Measurements from ENCODE around the gene RANGAP1.

RANGAP1 gene

DNA sequence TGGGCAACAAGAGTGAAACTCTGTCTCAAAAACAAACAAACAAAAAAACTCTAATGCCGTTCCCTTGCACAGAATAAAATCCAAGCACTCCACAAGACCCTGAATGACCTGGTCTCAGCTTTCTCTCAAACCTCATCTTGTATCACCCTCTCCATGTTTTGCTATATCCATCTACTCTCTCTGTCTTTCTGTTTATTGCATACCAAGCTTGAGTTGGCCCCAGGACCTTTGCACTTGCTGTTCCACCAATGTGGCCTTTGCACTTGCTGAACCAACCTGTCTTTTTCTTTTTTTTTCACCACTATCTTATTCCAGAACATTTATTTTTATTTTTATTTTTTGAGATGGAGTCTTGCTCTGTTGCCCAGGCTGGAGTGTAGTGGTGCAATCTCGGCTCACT is 82.9 kb downstream of the RANGAP1 start (continued):
- TF ChIP-seq, protein P1, sequence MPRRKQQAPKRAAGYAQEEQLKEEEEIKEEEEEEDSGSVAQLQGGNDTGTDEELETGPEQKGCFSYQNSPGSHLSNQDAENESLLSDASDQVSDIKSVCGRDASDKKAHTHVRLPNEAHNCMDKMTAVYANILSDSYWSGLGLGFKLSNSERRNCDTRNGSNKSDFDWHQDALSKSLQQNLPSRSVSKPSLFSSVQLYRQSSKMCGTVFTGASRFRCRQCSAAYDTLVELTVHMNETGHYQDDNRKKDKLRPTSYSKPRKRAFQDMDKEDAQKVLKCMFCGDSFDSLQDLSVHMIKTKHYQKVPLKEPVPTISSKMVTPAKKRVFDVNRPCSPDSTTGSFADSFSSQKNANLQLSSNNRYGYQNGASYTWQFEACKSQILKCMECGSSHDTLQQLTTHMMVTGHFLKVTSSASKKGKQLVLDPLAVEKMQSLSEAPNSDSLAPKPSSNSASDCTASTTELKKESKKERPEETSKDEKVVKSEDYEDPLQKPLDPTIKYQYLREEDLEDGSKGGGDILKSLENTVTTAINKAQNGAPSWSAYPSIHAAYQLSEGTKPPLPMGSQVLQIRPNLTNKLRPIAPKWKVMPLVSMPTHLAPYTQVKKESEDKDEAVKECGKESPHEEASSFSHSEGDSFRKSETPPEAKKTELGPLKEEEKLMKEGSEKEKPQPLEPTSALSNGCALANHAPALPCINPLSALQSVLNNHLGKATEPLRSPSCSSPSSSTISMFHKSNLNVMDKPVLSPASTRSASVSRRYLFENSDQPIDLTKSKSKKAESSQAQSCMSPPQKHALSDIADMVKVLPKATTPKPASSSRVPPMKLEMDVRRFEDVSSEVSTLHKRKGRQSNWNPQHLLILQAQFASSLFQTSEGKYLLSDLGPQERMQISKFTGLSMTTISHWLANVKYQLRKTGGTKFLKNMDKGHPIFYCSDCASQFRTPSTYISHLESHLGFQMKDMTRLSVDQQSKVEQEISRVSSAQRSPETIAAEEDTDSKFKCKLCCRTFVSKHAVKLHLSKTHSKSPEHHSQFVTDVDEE (CRISPR knock-in tag; IDR thresholded peaks at IDR 0.05): no peak
- TF ChIP-seq ZFP3 (CRISPR knock-in tag; IDR thresholded peaks at IDR 0.05) (no peak), ZFP30 (CRISPR knock-in tag; IDR thresholded peaks at IDR 0.05) (no peak), ZNF8 (CRISPR knock-in tag; IDR thresholded peaks at IDR 0.05) (no peak)
- TF ChIP-seq, protein P2, sequence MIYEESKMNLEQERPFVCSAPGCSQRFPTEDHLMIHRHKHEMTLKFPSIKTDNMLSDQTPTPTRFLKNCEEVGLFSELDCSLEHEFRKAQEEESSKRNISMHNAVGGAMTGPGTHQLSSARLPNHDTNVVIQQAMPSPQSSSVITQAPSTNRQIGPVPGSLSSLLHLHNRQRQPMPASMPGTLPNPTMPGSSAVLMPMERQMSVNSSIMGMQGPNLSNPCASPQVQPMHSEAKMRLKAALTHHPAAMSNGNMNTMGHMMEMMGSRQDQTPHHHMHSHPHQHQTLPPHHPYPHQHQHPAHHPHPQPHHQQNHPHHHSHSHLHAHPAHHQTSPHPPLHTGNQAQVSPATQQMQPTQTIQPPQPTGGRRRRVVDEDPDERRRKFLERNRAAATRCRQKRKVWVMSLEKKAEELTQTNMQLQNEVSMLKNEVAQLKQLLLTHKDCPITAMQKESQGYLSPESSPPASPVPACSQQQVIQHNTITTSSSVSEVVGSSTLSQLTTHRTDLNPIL (CRISPR knock-in tag; IDR thresholded peaks at IDR 0.05; ENCODE audit: low read depth): no peak

DNA sequence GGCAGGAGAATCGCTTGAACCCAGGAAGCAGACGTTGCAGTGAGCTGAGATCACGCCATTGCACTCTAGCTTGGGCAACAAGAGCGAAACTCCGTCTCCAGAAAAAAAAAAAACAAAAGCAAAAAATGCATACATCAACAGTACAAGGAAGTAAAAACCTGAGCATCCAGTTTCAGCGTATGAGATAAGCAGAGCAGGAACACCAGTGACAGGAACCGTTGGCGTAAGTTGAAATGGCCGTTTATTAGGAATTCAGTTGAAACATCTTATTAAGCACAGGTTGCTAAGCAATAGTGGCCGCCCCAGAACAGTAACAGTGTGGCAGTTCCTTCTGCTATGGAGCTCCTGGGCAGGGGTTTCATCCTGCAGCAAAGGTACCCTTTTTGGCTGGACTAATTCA is 84.8 kb downstream of the RANGAP1 start:
- TF ChIP-seq TCF4 (CRISPR knock-in tag; IDR thresholded peaks at IDR 0.05; ENCODE audit: borderline replicate concordance) (no peak), RARB (CRISPR knock-in tag; IDR thresholded peaks at IDR 0.05) (no peak), ZNF565 (CRISPR knock-in tag; conservative IDR thresholded peaks at IDR 0.05; ENCODE audit: low read depth) (no peak), ZFP3 (CRISPR knock-in tag; IDR thresholded peaks at IDR 0.05) (no peak), TOX (CRISPR knock-in tag; IDR thresholded peaks at IDR 0.05; ENCODE audit: borderline replicate concordance) (no peak), ZFP30 (CRISPR knock-in tag; IDR thresholded peaks at IDR 0.05) (no peak), ZC3H10 (CRISPR knock-in tag; IDR thresholded peaks at IDR 0.05) (no peak)
- TF ChIP-seq, protein P3, sequence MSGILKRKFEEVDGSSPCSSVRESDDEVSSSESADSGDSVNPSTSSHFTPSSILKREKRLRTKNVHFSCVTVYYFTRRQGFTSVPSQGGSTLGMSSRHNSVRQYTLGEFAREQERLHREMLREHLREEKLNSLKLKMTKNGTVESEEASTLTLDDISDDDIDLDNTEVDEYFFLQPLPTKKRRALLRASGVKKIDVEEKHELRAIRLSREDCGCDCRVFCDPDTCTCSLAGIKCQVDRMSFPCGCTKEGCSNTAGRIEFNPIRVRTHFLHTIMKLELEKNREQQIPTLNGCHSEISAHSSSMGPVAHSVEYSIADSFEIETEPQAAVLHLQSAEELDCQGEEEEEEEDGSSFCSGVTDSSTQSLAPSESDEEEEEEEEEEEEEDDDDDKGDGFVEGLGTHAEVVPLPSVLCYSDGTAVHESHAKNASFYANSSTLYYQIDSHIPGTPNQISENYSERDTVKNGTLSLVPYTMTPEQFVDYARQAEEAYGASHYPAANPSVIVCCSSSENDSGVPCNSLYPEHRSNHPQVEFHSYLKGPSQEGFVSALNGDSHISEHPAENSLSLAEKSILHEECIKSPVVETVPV (CRISPR knock-in tag; IDR thresholded peaks at IDR 0.05): no peak
- TF ChIP-seq, protein P1 (CRISPR knock-in tag; IDR thresholded peaks at IDR 0.05): no peak
- ATAC-seq: no peak

DNA sequence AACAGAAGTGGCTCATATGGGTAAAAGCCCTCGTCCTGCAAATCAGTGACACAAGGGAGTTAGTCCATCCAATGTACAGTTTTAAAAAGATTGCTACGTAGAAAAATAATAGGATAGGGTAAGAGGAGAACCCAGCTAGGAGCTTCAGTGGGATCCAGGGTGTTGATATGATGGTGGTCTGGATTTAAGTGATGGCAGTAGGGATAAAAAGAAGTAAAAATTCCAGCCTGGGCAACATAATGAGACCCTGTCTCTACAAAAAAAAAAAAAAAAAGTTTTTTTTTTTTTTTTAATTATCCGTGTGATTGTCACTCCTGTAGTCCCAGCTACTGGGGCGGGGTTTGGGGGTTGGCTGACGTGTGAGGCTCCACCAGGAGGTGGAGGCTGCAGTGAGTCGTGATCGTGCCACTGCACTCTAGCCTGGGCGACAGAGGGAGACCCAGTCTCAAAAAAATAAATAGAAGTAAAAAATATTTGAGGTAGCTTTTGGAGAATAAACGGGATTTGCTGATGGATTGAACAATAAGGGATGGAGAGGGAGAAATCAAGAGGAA is 87.9 kb downstream of the RANGAP1 start:
- ATAC-seq: peak; percentile 66
- TF ChIP-seq, protein P1 (CRISPR knock-in tag; IDR thresholded peaks at IDR 0.05): no peak
- no peak for TF ChIP-seq TOX (CRISPR knock-in tag; IDR thresholded peaks at IDR 0.05; ENCODE audit: borderline replicate concordance)
- TF ChIP-seq ZNF70 (CRISPR knock-in tag; IDR thresholded peaks at IDR 0.05): no peak
- no peak for TF ChIP-seq ZC3H10 (CRISPR knock-in tag; IDR thresholded peaks at IDR 0.05)
- TF ChIP-seq, protein P4, sequence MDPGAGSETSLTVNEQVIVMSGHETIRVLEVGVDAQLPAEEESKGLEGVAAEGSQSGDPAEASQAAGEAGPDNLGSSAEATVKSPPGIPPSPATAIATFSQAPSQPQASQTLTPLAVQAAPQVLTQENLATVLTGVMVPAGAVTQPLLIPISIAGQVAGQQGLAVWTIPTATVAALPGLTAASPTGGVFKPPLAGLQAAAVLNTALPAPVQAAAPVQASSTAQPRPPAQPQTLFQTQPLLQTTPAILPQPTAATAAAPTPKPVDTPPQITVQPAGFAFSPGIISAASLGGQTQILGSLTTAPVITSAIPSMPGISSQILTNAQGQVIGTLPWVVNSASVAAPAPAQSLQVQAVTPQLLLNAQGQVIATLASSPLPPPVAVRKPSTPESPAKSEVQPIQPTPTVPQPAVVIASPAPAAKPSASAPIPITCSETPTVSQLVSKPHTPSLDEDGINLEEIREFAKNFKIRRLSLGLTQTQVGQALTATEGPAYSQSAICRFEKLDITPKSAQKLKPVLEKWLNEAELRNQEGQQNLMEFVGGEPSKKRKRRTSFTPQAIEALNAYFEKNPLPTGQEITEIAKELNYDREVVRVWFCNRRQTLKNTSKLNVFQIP (CRISPR knock-in tag; IDR thresholded peaks at IDR 0.05; ENCODE audit: borderline replicate concordance, low read depth): no peak
- no peak for TF ChIP-seq CSDC2 (CRISPR knock-in tag; IDR thresholded peaks at IDR 0.05)
- TF ChIP-seq ZFP30 (CRISPR knock-in tag; IDR thresholded peaks at IDR 0.05): no peak
- TF ChIP-seq GLIS3 (CRISPR knock-in tag; IDR thresholded peaks at IDR 0.05): no peak
- TF ChIP-seq OSR1 (CRISPR knock-in tag; IDR thresholded peaks at IDR 0.05): no peak
- no peak for TF ChIP-seq PPARA (CRISPR knock-in tag; IDR thresholded peaks at IDR 0.05; ENCODE audit: borderline replicate concordance)
- no peak for TF ChIP-seq BACH2 (CRISPR knock-in tag; IDR thresholded peaks at IDR 0.05; ENCODE audit: borderline replicate concordance)
- no peak for TF ChIP-seq ZNF8 (CRISPR knock-in tag; IDR thresholded peaks at IDR 0.05)
- no peak for TF ChIP-seq RARB (CRISPR knock-in tag; IDR thresholded peaks at IDR 0.05)
- no peak for TF ChIP-seq ISL1 (CRISPR knock-in tag; IDR thresholded peaks at IDR 0.05)
- no peak for TF ChIP-seq ARNTL (CRISPR knock-in tag; IDR thresholded peaks at IDR 0.05; ENCODE audit: borderline replicate concordance, low read depth)

Data from SK-N-SH treated with all-trans-retinoic acid at 6 μM for 48 hours (cell line).